ENCODE measurements around the gene ATG10.
"Not testable (repeated sequence)": the region's sequence is repeated elsewhere in the genome, so short reads cannot be mapped to it uniquely, and the experiment has no call there.

The ATG10 gene

GRCh38 chr5:81971712-81972491, at the start of gene ATG10:
Gene ATG10 (plus strand): TSS chr5:81972023. CDS start chr5:81987571, 15,548 bp downstream.
- peak; percentile 85 for DNase-seq (ENCODE audit: low read depth, low spot score)

GRCh38 chr5:81922854-81923279, 49.0 kb upstream of the ATG10 start:
- DNase-seq (ENCODE audit: low read depth, low spot score) = no peak

- DNase-seq (ENCODE audit: low read depth, low spot score) = no peak
Observed at GRCh38 chr5:81924442-81924841, 47.4 kb upstream of the ATG10 start.

- no peak for DNase-seq (ENCODE audit: low read depth, low spot score)
Observed at GRCh38 chr5:81925009-81925408, 46.8 kb upstream of the ATG10 start.

GRCh38 chr5:81925981-81926380, 45.8 kb upstream of the ATG10 start:
- DNase-seq (ENCODE audit: low read depth, low spot score) = no peak

GRCh38 chr5:81936066-81936465, 35.8 kb upstream of the ATG10 start:
- no peak for DNase-seq (ENCODE audit: low read depth, low spot score)

- DNase-seq (ENCODE audit: low read depth, low spot score) = no peak
Observed at GRCh38 chr5:81936750-81937149, 35.1 kb upstream of the ATG10 start.

- no peak for DNase-seq (ENCODE audit: low read depth, low spot score)
Observed at GRCh38 chr5:81942746-81943145, 29.1 kb upstream of the ATG10 start.

GRCh38 chr5:81948349-81948748, 23.5 kb upstream of the ATG10 start:
- no peak for DNase-seq (ENCODE audit: low read depth, low spot score)

- no peak for DNase-seq (ENCODE audit: low read depth, low spot score)
Observed at GRCh38 chr5:81949462-81949861, 22.4 kb upstream of the ATG10 start.

GRCh38 chr5:81950996-81951395, 20.8 kb upstream of the ATG10 start:
- no peak for DNase-seq (ENCODE audit: low read depth, low spot score)

- DNase-seq (ENCODE audit: low read depth, low spot score) = not testable (repeated sequence)
Observed at GRCh38 chr5:81954796-81955195, 17.0 kb upstream of the ATG10 start.

GRCh38 chr5:81958129-81958528, 13.7 kb upstream of the ATG10 start:
- DNase-seq (ENCODE audit: low read depth, low spot score) = not testable (repeated sequence)

- DNase-seq (ENCODE audit: low read depth, low spot score) = no peak
Observed at GRCh38 chr5:81961651-81962440, 10.0 kb upstream of the ATG10 start.

- no peak for DNase-seq (ENCODE audit: low read depth, low spot score)
Observed at GRCh38 chr5:81963544-81963943, 8.3 kb upstream of the ATG10 start.

- no peak for DNase-seq (ENCODE audit: low read depth, low spot score)
Observed at GRCh38 chr5:81965524-81965923, 6.3 kb upstream of the ATG10 start.

GRCh38 chr5:81969226-81969625, 2.6 kb upstream of the ATG10 start:
- no peak for DNase-seq (ENCODE audit: low read depth, low spot score)

GRCh38 chr5:81969912-81970311, 1.9 kb upstream of the ATG10 start:
- no peak for DNase-seq (ENCODE audit: low read depth, low spot score)

- DNase-seq (ENCODE audit: low read depth, low spot score) = peak; percentile 12
Observed at GRCh38 chr5:81971111-81971711, 612 bp upstream of the ATG10 start.

GRCh38 chr5:81972492-81972783, 615 bp downstream of the ATG10 start:
- DNase-seq (ENCODE audit: low read depth, low spot score) = peak; percentile 1

- no peak for DNase-seq (ENCODE audit: low read depth, low spot score)
Observed at GRCh38 chr5:81980160-81980559, 8.3 kb downstream of the ATG10 start.

GRCh38 chr5:81980598-81981260, 8.9 kb downstream of the ATG10 start:
- DNase-seq (ENCODE audit: low read depth, low spot score) = no peak

Measured in smooth muscle cell of the brain vasculature (primary cell).